NCI-H2227 (cell line): ENCODE results near the gene PLAGL1.
"Not testable (repeated sequence)": the region's sequence is repeated elsewhere in the genome, so short reads cannot be mapped to it uniquely, and the experiment has no call there.

Experiments
- DNase-seq: peaks from one replicate; lab custom pipeline; 2025; ENCODE audit not compliant: unreplicated experiment; lab: John Stamatoyannopoulos, UW

Gene PLAGL1

DNA sequence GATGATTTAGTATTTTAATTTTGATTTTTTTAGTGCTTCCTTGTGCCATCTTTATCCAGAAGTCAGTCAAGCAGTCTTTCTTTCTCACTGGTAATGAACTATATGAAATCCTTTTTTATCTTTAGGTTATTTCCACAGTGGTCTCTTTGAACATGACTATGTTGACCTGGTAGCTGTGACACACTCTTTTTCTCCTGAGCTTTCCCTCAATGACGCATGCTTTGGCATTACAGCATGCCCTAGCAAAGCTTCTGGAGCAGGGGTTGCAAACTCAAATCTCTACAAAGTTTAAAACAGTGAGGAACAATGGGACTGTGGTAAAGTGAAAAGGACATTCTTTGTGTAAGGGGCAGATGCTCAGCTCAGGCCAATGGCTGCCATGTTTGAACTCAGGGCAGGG lies 4.5 kb upstream of the PLAGL1 start:
- no peak for DNase-seq

DNA sequence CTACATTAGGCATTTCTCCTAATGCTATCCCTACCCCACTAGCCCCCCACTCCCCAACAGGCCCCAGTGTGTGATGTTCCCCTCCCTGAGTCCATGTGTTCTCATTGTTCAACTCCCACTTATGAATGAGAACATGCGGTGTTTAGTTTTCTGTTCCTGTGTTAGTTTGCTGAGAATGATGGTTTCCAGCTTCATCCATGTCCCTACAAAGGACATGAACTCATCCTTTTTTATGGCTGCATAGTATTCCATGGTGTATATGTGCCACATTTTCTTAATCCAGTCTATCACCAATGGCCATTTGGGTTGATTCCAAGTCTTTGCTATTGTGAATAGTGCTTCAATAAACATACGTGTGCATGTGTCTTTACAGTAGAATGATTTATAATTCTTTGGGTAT lies 1.6 kb upstream of the PLAGL1 start:
- not testable (repeated sequence) for DNase-seq

DNA sequence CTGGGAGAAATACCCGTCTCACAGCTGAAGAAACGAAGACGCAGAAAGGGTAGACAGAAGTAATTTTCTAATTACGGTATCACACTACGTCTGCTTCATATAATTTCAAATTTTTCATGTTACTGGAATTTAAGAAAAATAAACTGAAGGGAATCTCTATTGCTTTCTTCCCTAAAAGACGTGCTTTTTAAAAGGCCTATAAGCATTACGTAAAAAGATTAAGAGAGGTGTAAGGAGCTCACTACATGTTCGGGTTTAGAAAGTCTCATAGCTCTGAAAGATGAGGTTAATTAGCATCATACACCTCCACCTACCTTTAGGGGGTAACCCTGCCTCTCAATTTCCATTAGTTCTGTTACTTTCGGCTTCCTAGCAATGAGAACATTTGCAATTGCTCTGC lies 787 bp upstream of the PLAGL1 start:
- no peak for DNase-seq

DNA sequence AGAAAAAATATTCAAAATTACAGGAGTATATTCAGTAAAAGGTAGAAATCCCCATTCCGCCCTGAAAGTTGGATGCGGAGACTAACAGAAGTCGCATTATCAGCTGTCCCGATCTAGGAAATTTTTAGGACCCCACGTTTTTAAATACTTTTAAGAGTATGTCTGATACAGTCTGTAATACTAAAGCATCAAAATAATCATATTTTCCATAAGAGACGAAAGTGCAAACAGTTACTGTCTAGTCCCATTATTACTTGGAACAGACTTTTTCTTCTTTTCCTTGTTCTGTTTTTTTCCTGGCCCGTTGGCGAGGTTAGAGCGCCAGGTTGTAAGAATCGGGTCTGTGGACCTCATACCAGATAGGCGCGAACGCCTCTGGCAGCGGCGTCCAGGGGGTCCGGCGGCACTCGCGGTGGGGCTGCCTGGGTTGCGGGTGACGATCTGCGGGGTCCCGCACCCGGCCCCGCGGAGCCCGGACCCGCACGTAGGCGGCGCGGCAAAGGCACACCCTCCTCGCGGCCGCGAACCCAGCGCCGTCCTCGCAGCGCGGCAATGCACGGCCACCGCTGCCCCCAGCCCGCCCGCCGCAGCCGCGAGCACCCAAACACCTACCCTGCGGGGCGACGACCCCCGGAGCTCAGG lies 460 bp downstream of the PLAGL1 start:
- DNase-seq, result peak; percentile 27

DNA sequence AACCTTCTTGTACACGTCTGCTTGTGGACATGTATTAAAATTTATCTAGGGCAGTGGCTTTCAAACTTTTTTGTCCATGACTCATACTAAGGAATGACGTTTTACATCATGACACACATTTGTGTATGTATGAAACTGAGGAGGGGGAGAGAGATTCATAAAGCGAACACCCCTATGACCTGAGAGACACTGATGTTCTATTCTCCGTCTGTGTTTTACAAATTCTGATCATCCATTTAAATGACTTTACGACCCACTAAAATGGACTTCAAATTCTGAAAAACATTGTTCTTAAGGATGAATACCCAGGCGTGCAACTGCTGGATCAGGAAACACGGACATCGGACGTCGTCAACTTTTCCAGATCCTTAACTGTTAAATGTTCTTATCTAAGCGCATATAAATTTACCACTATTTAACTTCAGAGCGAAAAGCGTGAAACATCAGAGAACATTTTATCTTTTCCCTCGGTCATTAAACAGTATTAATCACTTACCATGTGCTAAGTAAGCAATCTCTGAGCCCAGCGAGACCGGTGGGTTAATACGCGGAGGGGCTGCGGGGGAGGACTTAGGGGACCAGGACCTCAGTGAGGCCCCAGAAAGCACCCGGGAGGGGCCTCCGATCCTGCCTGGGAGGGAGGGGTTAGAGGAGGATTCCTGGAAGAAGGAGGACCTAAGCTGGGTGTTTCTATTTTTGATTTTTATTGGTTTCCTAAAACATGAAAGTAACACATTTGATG lies 1.2 kb downstream of the PLAGL1 start:
- peak; percentile 45 for DNase-seq

DNA sequence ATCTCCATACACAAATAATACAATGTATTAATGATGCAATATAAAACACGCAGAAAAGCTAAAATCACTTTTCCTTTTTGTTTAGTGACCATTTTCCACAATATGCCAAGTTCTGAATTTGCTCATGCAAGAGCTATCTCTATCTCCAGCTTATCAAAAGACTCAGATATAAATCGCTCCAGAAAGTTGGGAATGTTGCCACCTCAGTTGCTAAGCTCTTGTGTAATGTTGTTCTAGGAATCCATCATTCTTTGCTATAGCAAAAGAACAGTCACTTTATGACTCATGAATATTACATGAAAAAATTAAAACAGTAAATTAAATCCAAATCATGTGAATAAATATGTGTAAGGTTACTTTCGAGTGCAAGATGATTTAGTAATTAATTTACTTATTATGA lies 8.7 kb downstream of the PLAGL1 start:
- DNase-seq, result no peak

DNA sequence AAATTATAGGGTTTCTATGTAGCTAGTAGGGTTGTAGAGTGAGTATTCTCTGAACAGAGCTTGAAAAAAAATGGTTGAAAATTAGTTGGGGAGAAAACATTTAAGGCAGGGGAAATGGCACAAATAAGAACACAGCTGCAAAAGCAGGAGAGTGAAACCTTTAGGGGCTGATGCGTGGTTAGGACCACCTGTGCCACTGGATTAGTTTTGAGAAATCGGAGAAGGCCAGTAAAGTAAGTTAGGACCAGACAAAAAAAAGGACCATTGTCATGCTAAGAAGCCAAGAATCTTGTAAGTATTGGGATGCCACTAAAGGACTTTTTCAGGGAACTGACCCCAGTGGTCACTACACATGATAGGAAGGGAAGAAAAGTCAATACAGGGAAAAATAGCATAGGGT lies 9.4 kb downstream of the PLAGL1 start:
- DNase-seq, result no peak

DNA sequence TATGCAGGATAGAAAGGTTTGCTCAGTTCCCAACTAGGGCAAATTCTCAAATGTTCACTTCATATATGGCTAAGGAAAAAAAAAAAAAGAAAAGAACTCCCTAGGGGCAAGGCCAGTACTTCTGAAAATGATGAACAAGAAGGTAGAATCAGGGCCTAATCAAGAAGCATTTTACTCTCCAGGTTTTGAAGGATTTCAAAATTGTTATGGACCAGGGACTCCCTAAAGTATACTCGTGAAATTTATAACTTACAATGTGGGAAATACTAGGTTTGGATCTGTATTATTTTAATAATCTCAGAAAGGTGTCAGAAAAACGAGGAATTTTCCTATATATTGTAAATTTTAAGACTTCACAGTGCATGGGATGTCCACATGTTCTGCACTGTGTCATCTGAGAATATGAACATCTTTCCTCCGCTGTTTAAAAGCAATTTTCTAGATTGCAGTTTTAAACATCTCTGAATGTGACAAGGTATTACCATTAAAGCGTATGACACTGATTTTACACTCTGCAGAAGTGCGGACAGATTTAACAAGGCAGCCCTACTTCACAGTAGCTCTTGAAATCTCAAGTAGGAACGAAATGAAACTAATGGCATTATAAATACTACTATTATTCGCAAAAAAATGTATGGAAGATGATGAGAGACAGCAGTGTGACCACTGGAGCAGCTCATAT lies 14.0 kb downstream of the PLAGL1 start:
- no peak for DNase-seq

DNA sequence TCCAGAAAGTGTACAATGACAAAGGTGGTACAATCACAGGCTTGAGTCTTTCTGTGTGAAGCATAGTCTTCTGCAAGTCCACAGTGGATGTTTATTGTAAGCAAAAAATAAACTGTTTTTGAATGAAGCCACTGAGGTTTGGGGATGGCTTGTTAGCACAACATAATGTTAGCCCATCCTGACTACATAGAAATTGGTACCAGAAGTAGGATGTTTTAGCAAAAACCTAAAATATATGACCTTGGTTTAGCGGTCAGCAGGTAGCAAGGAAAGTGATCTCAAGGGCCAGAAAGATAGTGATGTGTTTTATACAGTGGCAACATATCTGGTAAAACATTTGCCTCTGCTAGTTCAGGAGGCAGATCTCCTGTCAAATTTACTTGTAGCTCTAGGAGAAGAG lies 15.8 kb downstream of the PLAGL1 start:
- DNase-seq, result no peak

DNA sequence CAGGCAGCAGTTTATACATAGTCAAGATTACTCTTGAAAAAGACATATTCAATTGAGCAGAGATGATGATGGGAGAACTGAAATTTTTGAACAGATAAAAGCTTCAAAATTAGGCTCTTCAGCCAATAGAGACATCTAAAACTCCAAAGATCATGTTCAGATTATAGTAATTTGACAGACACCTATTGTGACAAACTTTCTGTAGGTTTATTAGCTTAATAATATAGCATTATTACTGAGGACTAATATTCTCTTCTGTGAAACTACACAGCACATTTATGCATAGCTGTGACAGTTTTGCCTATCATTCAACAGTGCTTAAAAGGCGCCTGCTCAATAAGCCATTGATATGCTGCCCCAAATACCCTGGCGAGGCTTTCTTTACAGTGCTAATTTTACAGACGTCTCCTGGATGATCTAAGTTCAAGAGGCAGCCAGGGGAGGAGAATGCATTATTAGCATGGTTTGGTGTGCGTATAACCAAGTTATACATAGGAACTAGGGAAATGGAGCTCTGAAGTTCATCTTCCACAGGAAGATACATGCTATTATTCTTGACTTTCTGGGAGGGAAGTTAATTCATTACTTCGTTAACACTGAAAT lies 21.5 kb downstream of the PLAGL1 start:
- peak; percentile 71 for DNase-seq

DNA sequence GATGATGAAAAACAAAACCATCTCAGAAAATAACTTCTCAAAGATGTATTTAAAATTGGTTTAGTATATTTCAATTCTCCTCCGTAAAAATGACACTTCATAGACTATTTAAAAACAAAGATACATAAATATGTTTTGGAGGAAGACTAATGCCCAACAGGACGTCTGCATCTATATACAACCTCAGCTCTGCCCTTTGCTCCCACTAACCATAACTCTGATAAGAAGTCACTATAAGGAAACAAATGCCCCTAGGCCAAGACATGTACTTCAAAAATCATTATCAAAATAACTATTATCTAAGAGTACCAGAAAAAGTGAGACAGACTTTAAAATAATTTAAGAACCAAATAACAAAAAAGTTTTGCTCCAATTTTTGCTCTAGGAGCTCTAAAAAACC lies 23.4 kb downstream of the PLAGL1 start:
- no peak for DNase-seq

DNA sequence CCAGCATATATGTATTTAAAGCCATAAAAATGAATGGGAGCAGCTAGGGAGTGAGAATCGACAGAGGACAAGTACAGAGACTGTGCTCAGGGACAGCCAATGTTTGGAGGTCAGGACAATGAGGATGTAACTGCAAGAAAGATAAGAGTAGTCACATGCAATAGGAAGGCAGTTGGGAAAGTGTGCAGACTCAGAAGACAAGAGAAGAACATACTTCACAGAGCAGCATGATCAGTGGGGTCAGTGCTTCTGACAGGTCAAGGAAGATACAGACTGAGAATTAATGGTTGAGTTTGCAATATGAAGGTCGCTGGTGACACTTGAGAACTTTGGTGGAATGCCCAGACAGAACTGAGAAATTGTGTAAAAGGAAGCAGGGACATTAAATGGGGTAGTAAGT lies 25.1 kb downstream of the PLAGL1 start:
- DNase-seq, result no peak

DNA sequence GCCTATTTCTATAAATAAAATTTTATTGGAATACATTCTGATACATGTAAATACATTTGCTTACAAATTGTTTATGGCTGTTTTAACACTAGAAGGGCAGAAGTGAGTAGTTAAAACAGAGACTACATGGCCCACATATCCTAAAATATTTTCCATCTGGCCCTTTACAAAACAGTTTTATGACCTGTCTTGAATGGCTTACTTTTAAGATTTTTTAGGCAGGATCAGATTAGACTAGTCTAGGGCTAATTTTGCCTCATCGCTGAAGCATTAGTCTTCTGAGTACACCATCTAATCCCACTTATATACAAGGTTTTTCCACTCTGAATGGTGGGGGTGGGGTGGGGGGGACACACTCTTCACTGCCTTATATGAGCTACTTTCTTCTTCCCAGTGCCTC lies 27.1 kb downstream of the PLAGL1 start:
- DNase-seq, result no peak

DNA sequence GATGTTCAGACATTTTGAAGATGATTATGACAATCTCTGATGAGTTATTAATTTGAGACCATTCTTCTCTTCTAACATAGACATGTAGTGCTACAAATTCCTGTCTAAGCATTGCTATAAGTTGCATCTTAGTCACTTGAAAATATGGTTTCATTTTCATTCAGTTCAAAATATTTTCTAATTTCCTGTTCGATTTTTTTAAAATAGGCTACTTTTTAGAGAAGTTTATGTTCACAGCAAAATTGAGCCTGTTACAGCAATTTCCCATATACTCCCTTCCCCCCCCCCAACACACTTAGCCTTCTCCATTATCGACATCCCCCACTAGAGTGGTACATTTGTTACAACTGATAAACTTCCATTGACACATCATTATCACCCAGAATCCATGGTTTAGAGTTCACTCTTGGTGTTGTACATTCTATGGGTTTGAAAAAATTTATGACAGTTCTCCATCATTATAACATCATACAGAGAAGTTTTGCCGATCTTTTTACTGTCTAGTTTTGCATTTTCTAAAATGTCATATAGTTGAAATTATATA lies 31.2 kb downstream of the PLAGL1 start:
- no peak for DNase-seq

DNA sequence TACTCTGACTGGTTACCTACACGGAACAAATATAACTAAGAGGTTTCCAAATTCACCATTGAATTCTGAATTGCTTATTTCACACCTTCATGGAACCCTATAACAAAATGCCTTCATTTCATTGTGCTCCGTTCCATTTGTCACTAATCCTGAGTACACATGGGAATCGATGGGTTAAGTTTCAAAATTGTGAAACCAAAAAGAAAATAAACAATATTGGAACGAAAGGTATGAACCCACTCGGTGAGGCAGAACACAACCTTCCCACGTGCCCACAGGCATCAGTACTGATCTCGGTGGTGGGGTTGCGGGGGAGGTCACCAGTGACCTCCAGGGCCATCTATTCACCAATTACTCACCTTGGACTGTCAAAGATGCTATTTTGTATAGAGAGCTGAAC lies 34.0 kb downstream of the PLAGL1 start:
- no peak for DNase-seq

DNA sequence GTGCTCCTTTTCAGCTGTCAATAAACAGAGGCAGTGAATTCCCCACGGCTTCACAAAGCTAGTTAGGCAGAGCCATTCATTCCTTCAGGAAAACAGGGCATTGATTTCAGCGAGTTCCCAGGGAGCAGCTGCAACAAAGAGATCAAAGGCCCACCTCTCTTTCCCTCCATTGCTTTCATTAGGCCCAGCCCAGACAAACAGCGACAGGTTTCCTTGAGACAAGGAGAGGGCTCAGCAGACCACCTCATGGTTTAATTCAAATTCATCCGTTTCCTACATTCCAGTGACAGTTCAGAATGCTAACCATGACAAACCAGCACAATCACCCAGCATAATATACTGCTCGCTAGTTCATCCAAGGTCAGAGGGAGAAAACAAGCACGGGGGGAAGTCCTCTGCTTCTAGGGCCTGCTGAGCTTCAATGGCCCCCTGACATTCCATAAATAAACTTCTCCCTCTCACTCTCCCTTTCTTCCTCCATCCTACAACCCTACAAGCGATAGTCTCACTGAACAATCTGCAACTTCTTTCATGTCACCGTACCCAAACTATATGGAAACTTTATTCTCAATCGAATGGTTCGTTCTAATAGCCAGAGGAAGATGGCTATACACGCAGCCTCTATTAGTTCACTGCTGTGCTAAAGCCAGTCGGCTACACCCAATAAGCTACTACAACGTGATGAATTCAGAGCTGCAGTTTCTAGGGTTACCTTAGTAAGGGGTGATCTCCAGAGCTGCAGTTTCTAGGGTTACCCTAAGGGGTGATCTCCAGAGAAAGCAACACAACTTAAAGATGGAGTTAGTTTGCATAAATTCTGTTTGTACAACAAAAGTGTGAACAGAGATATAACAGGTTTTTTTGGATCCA lies 34.7 kb downstream of the PLAGL1 start:
- peak; percentile 26 for DNase-seq

DNA sequence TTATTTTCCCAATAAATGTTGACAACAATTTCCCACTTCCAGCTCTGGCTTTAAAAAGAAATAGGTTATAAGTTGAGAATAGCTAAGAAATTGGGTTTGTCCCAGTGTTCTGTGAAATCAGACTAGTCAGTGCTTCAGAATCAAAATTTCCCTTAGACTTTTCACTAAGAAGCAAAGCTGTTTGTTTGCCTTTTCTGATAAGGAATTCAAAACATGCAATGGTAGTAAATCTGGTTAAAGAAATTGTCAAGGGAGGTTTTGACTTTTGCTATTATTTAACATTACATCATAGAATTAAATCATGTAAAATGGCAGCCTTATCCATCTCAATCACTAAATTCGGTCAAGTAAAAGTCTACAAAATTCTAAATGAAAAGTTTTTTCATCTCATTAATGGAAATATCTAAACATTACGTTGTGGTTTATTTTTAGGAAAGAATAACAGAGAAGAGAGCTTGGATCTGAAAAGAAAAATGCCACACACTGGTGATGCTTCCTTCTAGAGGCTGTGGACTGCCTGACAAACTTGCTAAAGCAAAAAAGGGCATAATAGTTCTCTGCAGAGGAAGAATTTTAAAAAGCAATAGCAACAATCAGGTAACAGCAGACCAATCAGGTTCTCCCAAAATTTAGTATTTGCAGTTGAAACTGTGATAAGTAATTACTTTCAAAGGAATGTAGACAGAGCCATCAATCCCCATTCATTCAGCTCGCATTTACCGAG lies 36.4 kb downstream of the PLAGL1 start:
- DNase-seq, result no peak

DNA sequence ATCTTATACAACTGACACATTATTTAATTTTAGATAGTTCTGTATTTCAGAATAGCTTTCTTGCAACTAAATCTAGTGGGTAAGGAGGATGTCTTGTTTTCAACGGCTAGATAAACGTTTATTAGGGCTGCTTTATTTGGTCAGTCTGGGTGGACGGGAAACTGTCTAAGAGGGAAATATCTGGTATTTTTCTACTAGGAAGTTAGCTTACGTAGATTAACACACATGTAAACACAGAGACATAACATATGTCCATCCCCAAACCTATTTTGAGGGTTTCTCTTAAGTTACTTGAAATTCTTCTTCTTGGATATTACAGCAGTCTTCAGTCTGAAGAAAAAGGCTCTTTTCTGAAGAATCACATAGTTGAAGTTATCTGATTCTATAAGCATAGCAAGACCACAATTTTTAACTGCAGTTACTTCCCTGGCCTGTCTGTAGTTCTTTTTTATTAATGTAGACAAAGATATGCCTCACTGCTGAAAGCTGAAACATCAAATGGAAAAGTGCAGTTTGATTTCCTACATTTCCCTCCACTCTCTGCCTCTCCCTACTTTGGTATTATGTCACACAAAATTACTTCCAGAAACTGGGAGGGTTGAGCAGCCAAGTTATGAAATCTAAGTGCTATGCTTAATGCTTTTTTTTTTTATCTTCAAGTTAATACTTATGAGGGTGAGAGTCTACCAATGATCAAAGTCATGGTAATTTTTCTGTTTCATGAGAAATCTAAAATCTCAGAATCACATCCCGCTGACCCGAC lies 37.4 kb downstream of the PLAGL1 start:
- DNase-seq, result no peak

DNA sequence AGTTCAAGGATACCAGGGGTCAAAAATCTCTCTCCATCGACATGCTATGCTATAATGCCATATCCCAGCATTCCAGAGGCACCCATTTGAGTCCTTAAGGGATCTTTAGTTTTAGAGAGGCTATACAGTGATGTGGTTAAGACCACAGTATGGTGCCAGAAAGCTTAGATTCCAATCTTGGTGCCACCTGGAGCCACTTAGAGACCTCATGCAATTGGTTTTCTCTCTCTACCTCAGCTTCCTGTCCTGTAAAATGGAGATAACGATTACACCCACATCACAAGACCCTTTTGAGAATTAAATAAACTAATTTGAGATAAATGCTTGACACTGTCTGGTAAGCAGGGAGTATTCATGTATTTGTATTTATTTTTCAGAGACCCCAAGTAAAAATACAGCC lies 39.0 kb downstream of the PLAGL1 start:
- no peak for DNase-seq
